Left lung (tissue), 14 donors: Measurements from ENCODE around the gene ZNF317. TPM values are rescaled to one million over a fixed set of nuclear protein-coding genes. Genes with fewer than 3 reads are reported as not detected.

Experiments
- ATAC-seq: fragments of 200-7000 bp; cut with Tn5 transposase; one replicate; pipeline ENCODE4 v1.9.1; 2020; ENCODE audit warnings: moderate library complexity
- DNase-seq, 4 donors: peaks; one replicate each; pipeline ENCODE4 v3.0.0-alpha.2; 2013 to 2020
- H3K27ac ChIP-seq, 2 donors: fragments of 200-600 bp; sonication (generic) in 1 of 2; one replicate each; pipeline versions ENCODE4 v1.5.0 to v1.8.0; 2020 to 2021
- H3K27me3 ChIP-seq, 2 donors: fragments of 200-600 bp; sonication (generic) in 1 of 2; one replicate each; pipeline versions ENCODE4 v1.5.0 to v1.8.0; 2020 to 2021
- H3K36me3 ChIP-seq, 2 donors: fragments of 200-600 bp; sonication (generic) in 1 of 2; one replicate each; pipeline versions ENCODE4 v1.5.0 to v1.8.0; 2020 to 2021
- H3K4me1 ChIP-seq, 2 donors: fragments of 200-600 bp; one replicate each; pipeline ENCODE4 v1.8.0; 2021
- H3K4me3 ChIP-seq, 2 donors: fragments of 200-600 bp; sonication (generic) in 1 of 2; one replicate each; pipeline versions ENCODE4 v1.5.0 to v1.8.0; 2020 to 2021; ENCODE audit warnings: mild to moderate bottlenecking in 1 of 2
- H3K9me3 ChIP-seq, 2 donors: fragments of 200-600 bp; sonication (generic) in 1 of 2; one replicate each; pipeline versions ENCODE4 v1.5.0 to v1.8.0; 2020 to 2021
- intact Hi-C, 2 donors: fragments of 100-400 bp; cut with DNase I; formaldehyde crosslinking; loops; one replicate each; pipeline versions ENCODE4 v1.11.2 to v1.14.2; 2022
- long read RNA-seq, 12 donors: library from polyadenylated mRNA in 2 of 12; unstranded in 2 of 12; transcript quantifications; one replicate each; pipeline ENCODE4 v2.0.0 and lab custom pipeline, GENCODE V29; 2019 to 2026
- polyA plus RNA-seq, 6 donors: library from polyadenylated mRNA; unstranded; fragments of 120-200 nt; gene quantifications; one replicate each; pipeline ENCODE4 v1.2.1, GENCODE V29; 2013; ENCODE audit not compliant: insufficient read length in 6 of 6
- total RNA-seq, 2 donors: library from RNA; stranded (reverse); fragmentation: NEBNext Ultra II Directional; extraction: Animal tissue kit (Norgen Biotek cat#: 25700); gene quantifications; one replicate each; pipeline ENCODE4 v1.2.1, GENCODE V29; 2021
- TF ChIP-seq, protein P1 (sequence below), 2 donors: fragments of 200-600 bp; sonication (generic) in 1 of 2; IDR thresholded peaks; one replicate each; pipeline versions ENCODE4 v1.5.0 to v1.8.0; 2021; ENCODE audit warnings: antibody characterized with exemption in 2 of 2
- donor health status: DM: no; HTN: yes; CAD: no.
- donor health status: DM: no; HTN: no; CAD: no.

Gene ZNF317
- total RNA-seq (10 to 100 TPM; 25.1 to 32.4 TPM), polyA plus RNA-seq (10 to 100 TPM; 28.5 to 33.8 (median 33.0) TPM)
- long read RNA-seq, donor 1, full-length matches to known transcripts: 2 of 2 reads
- long read RNA-seq, donor 1, partial matches to known transcripts: 0 of 2 reads
- long read RNA-seq, donor 1, other reads (novel, unspliced or antisense): 0 of 2 reads
- long read RNA-seq, donor 2, full-length matches to known transcripts: 2 of 2 reads
- long read RNA-seq, donor 2, partial matches to known transcripts: 0 of 2 reads
- long read RNA-seq, donor 2, other reads (novel, unspliced or antisense): 0 of 2 reads
- long read RNA-seq, donor 3, full-length matches to known transcripts: 2 of 2 reads
- long read RNA-seq, donor 3, partial matches to known transcripts: 0 of 2 reads
- long read RNA-seq, donor 3, other reads (novel, unspliced or antisense): 0 of 2 reads
- long read RNA-seq, donor 4, full-length matches to known transcripts: 1 of 2 reads
- long read RNA-seq, donor 4, partial matches to known transcripts: 0 of 2 reads
- long read RNA-seq, donor 4, other reads (novel, unspliced or antisense): 1 of 2 reads
- long read RNA-seq, donor 5, full-length matches to known transcripts: 1 of 1 reads
- long read RNA-seq, donor 5, partial matches to known transcripts: 0 of 1 reads
- long read RNA-seq, donor 5, other reads (novel, unspliced or antisense): 0 of 1 reads
- long read RNA-seq, donor 6, full-length matches to known transcripts: 5 of 5 reads
- long read RNA-seq, donor 6, partial matches to known transcripts: 0 of 5 reads
- long read RNA-seq, donor 6, other reads (novel, unspliced or antisense): 0 of 5 reads
- long read RNA-seq, donor 7, full-length matches to known transcripts: 2 of 2 reads
- long read RNA-seq, donor 7, partial matches to known transcripts: 0 of 2 reads
- long read RNA-seq, donor 7, other reads (novel, unspliced or antisense): 0 of 2 reads
- long read RNA-seq, donor 8, full-length matches to known transcripts: 3 of 10 reads
- long read RNA-seq, donor 8, partial matches to known transcripts: 7 of 10 reads
- long read RNA-seq, donor 8, other reads (novel, unspliced or antisense): 0 of 10 reads
- long read RNA-seq, donor 9: 0 reads
- long read RNA-seq, donor 10, partial matches to known transcripts: 0 of 1 reads
- long read RNA-seq, donor 10, other reads (novel, unspliced or antisense): 1 of 1 reads
- long read RNA-seq, donor 11: 0 reads
- long read RNA-seq, donor 12, full-length matches to known transcripts: 2 of 2 reads
- long read RNA-seq, donor 12, partial matches to known transcripts: 0 of 2 reads
- long read RNA-seq, donor 12, other reads (novel, unspliced or antisense): 0 of 2 reads

GRCh38 chr19:9140159-9140874 lies at the start of gene ZNF317:
ZNF317 (plus strand) TSS chr19:9140397; CDS start chr19:9156017, 15,620 bp downstream.
- H3K9me3 ChIP-seq: peaks cover 0 to 18% of the 10 kb centered on the region in 2 donors
- H3K4me3 ChIP-seq: peak within 1 kb of the TSS; percentile 90 to 95
- TF ChIP-seq, protein P1, sequence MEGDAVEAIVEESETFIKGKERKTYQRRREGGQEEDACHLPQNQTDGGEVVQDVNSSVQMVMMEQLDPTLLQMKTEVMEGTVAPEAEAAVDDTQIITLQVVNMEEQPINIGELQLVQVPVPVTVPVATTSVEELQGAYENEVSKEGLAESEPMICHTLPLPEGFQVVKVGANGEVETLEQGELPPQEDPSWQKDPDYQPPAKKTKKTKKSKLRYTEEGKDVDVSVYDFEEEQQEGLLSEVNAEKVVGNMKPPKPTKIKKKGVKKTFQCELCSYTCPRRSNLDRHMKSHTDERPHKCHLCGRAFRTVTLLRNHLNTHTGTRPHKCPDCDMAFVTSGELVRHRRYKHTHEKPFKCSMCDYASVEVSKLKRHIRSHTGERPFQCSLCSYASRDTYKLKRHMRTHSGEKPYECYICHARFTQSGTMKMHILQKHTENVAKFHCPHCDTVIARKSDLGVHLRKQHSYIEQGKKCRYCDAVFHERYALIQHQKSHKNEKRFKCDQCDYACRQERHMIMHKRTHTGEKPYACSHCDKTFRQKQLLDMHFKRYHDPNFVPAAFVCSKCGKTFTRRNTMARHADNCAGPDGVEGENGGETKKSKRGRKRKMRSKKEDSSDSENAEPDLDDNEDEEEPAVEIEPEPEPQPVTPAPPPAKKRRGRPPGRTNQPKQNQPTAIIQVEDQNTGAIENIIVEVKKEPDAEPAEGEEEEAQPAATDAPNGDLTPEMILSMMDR (IDR thresholded peaks at IDR 0.05): no peak
- ATAC-seq: peak; percentile 97
- intact Hi-C loops: no loop called here
- H3K27ac ChIP-seq: peak within 1 kb of the TSS; percentile 74 to 87
- H3K27me3 ChIP-seq: no peaks in the 10 kb centered on the region
- peaks cover 12 to 31% of the 10 kb centered on the region in 2 donors for H3K4me1 ChIP-seq
- peak; percentile 89 to 95 (median 93) for DNase-seq
- peaks cover 0 to 12% of the 10 kb centered on the region in 2 donors for H3K36me3 ChIP-seq

DNA sequence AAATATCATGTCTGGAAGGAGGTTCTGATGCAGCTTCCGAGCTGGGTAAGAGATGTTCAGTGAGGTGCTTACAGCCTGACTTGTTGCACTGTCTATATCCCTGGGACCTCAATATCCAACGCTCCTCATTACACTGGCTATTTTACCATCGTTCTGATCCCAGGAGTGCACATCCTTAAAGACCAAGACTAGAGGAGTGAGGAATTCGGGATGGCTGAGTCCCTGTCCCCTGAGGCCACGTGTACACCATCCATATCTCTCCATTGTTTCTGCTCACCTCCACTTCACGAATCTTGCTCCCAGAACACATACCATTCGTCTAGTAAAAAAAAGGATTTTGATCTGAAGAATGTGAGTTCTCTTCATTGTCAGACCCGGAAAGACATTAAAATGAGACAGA lies 32.8 kb upstream of the ZNF317 start, which contains the start of gene OR7G2:
Gene OR7G2 (minus strand): TSS at position 101 of the 400 bp plus-strand sequence. CDS start 4,232 bp downstream, outside the sequence.
- Histone ChIP-seq H3K36me3 (no peaks in the 10 kb centered on the region), H3K27ac (no peak within 1 kb of the TSS), H3K27me3 (peaks cover 0 to 50% of the 10 kb centered on the region in 2 donors), H3K4me3 (no peak within 1 kb of the TSS), H3K4me1 (no peaks in the 10 kb centered on the region), H3K9me3 (no peaks in the 10 kb centered on the region)
- DNase-seq: no peak
- intact Hi-C loops: no loop called here
- TF ChIP-seq, protein P1 (IDR thresholded peaks at IDR 0.05): no peak
- no peak for ATAC-seq

- Histone ChIP-seq H3K9me3 (no peaks in the 10 kb centered on the region), H3K36me3 (no peaks in the 10 kb centered on the region), H3K27me3 (peaks cover 0 to 53% of the 10 kb centered on the region in 2 donors), H3K27ac (no peak overlapping the region), H3K4me3 (no peak overlapping the region), H3K4me1 (no peaks in the 10 kb centered on the region)
- DNase-seq (no peak), ATAC-seq (no peak)
- intact Hi-C loops: no loop called here
- TF ChIP-seq, protein P1 (IDR thresholded peaks at IDR 0.05): no peak
Measured at GRCh38 chr19:9109959-9110358, 30.2 kb upstream of the ZNF317 start.

- peaks cover 0 to 40% of the 10 kb centered on the region in 2 donors for H3K27me3 ChIP-seq
- H3K9me3 ChIP-seq: no peaks in the 10 kb centered on the region
- TF ChIP-seq, protein P1 (IDR thresholded peaks at IDR 0.05): no peak
- intact Hi-C loops: no loop called here
- ATAC-seq (no peak), DNase-seq (no peak)
- H3K36me3 ChIP-seq: no peaks in the 10 kb centered on the region
- no peaks in the 10 kb centered on the region for H3K4me1 ChIP-seq
- no peak within 1 kb of the TSS for H3K27ac ChIP-seq
- H3K4me3 ChIP-seq: no peak within 1 kb of the TSS
Measured at GRCh38 chr19:9115307-9115813, 24.8 kb upstream of the ZNF317 start, which contains the start of gene OR7G1. OR7G1 (minus strand) TSS chr19:9115763; CDS start chr19:9115763, 0 bp downstream.
